SK-N-SH (cell line): ENCODE results near the gene UBC. TPM values are rescaled to one million over a fixed set of nuclear protein-coding genes. Genes with fewer than 3 reads are reported as not detected.

Experiments
- CTCF ChIA-PET: fragments of 300-600, 350-600 bp; formaldehyde crosslinking; extraction: SDS; loops from one replicate; lab custom pipeline; 2021; lab: Yijun Ruan, JAX
- POLR2A ChIA-PET: fragments of 350-600 bp; sonication (Branson Sonifier 250); formaldehyde crosslinking; extraction: SDS; loops from one replicate; lab custom pipeline; 2020; ENCODE audit warnings: antibody characterized with exemption, inconsistent platforms; lab: Yijun Ruan, JAX
- DNase-seq: peaks from one replicate; pipeline ENCODE4 v3.0.0; 2012
- H2AFZ ChIP-seq: fragments of 200-600 bp; sonication (generic); 2 replicates; pipeline ENCODE4 v1.8.1; 2016; ENCODE audit warnings: antibody characterized with exemption, mild to moderate bottlenecking, low read depth
- H3F3A ChIP-seq: fragments of 200-600 bp; sonication (generic); replicated peaks from 2 replicates; pipeline ENCODE3; 2016; ENCODE audit warnings: antibody characterized with exemption, mild to moderate bottlenecking; ENCODE audit not compliant: insufficient read depth
- H3K27ac ChIP-seq, 2 experiments: fragments of 200-500 bp in 1 of 2; fragments of 200-600 bp in 1 of 2; sonication (Bioruptor generic) in 1 of 2; sonication (generic), shearing (Covaris generic) in 1 of 2; 2 replicates each; pipeline versions ENCODE4 v1.5.1 to v1.6.1; 2014 to 2016; ENCODE audit warnings: low read depth in 2 of 2, inconsistent platforms in 1 of 2, low read length in 1 of 2, mild to moderate bottlenecking in 1 of 2, mixed read lengths in 1 of 2
- H3K27me3 ChIP-seq: fragments of 200-600 bp; sonication (generic), shearing (Covaris generic); 2 replicates; pipeline ENCODE4 v1.6.1; 2016; ENCODE audit warnings: mixed run types; ENCODE audit not compliant: insufficient read depth
- H3K36me3 ChIP-seq, 2 experiments: fragments of 200-500 bp in 1 of 2; fragments of 200-600 bp in 1 of 2; sonication (Bioruptor generic) in 1 of 2; sonication (generic) in 1 of 2; replicated peaks in 1 of 2; 2 replicates each; pipeline versions ENCODE3 to v1.5.1; 2014 to 2016; ENCODE audit warnings: low read length in 1 of 2, mild to moderate bottlenecking in 1 of 2; ENCODE audit not compliant: insufficient read depth in 2 of 2, control insufficient read depth in 1 of 2
- H3K4me1 ChIP-seq, 2 experiments: fragments of 200-500 bp in 1 of 2; fragments of 200-600 bp in 1 of 2; sonication (Bioruptor generic) in 1 of 2; sonication (generic), shearing (Covaris generic) in 1 of 2; 2 replicates each; pipeline versions ENCODE4 v1.5.1 to v1.6.1; 2014 to 2016; ENCODE audit warnings: low read depth in 1 of 2, low read length in 1 of 2, mixed run types in 1 of 2; ENCODE audit not compliant: insufficient read depth in 2 of 2, control insufficient read depth in 1 of 2
- H3K4me2 ChIP-seq: fragments of 200-600 bp; sonication (generic), shearing (Covaris generic); 2 replicates; pipeline ENCODE4 v1.6.1; 2017; ENCODE audit warnings: mixed run types
- H3K4me3 ChIP-seq, 2 experiments: fragments of 200-500 bp in 1 of 2; fragments of 200-600 bp in 1 of 2; sonication (Bioruptor generic) in 1 of 2; sonication (generic), shearing (Covaris generic) in 1 of 2; 2 replicates each; pipeline versions ENCODE4 v1.5.1 to v1.8.1; 2014 to 2016; ENCODE audit warnings: low read depth in 2 of 2, inconsistent platforms in 1 of 2, low read length in 1 of 2, mild to moderate bottlenecking in 1 of 2, mixed read lengths in 1 of 2, moderate library complexity in 1 of 2
- H3K79me2 ChIP-seq: fragments of 200-600 bp; sonication (generic); 2 replicates; pipeline ENCODE4 v1.8.1; 2017; ENCODE audit warnings: mild to moderate bottlenecking; ENCODE audit not compliant: insufficient read depth
- H3K9ac ChIP-seq: fragments of 200-600 bp; sonication (generic); 2 replicates; pipeline ENCODE4 v1.6.1; 2017; ENCODE audit warnings: mixed run types
- H3K9me2 ChIP-seq: fragments of 200-600 bp; sonication (generic); 2 replicates; pipeline ENCODE4 v1.6.1; 2017; ENCODE audit warnings: mixed run types
- H3K9me3 ChIP-seq: fragments of 200-600 bp; sonication (generic); 2 replicates; pipeline ENCODE4 v1.6.1; 2017; ENCODE audit warnings: mixed run types, mild to moderate bottlenecking, moderate library complexity
- H4K20me1 ChIP-seq: fragments of 200-600 bp; sonication (generic); 2 replicates; pipeline ENCODE4 v1.6.1; 2017; ENCODE audit warnings: mild to moderate bottlenecking, mixed run types; ENCODE audit not compliant: insufficient read depth
- CHD2 ChIP-seq: fragments of 150-350 bp; IDR thresholded peaks from 2 replicates; pipeline ENCODE4 v1.6.1; 2018; ENCODE audit warnings: low read length; ENCODE audit not compliant: partially characterized antibody
- FOSL2 ChIP-seq: IDR thresholded peaks from 2 replicates; pipeline ENCODE4 v1.4.0; 2012; ENCODE audit warnings: low read depth, mild to moderate bottlenecking, moderate library complexity, borderline replicate concordance
- FOXM1 ChIP-seq: IDR thresholded peaks from 2 replicates; pipeline ENCODE4 v1.4.0; 2012; ENCODE audit warnings: low read depth, mild to moderate bottlenecking
- GABPA ChIP-seq: IDR thresholded peaks from 2 replicates; pipeline ENCODE4 v1.4.0; 2012; ENCODE audit warnings: low read depth, mild to moderate bottlenecking
- GATA2 ChIP-seq: sonication (generic); formaldehyde crosslinking; IDR thresholded peaks from 2 replicates; pipeline ENCODE4 v1.5.0; 2020; ENCODE audit warnings: mild to moderate bottlenecking, missing genetic modification reagents
- JUND ChIP-seq: IDR thresholded peaks from 2 replicates; pipeline ENCODE4 v1.4.0; 2012
- MEF2A ChIP-seq: IDR thresholded peaks from 2 replicates; pipeline ENCODE4 v1.4.0; 2012; ENCODE audit warnings: low read depth, borderline replicate concordance
- NFIC ChIP-seq: IDR thresholded peaks from 2 replicates; pipeline ENCODE4 v1.4.0; 2012; ENCODE audit warnings: borderline replicate concordance
- RCOR1 ChIP-seq: fragments of 150-350 bp; IDR thresholded peaks from 2 replicates; pipeline ENCODE4 v1.6.1; 2017; ENCODE audit warnings: antibody characterized with exemption, low read length
- RFX5 ChIP-seq: IDR thresholded peaks from 2 replicates; pipeline ENCODE4 v1.6.1; 2012; ENCODE audit warnings: mild to moderate bottlenecking, improper control_type of control experiment, low read length
- TAF1 ChIP-seq: IDR thresholded peaks from 2 replicates; pipeline ENCODE4 v1.6.1; 2012; ENCODE audit warnings: low read depth, mild to moderate bottlenecking, low read length, moderate library complexity, borderline replicate concordance
- TCF12 ChIP-seq: IDR thresholded peaks from 2 replicates; pipeline ENCODE4 v1.4.0; 2012
- TEAD4 ChIP-seq: IDR thresholded peaks from 2 replicates; pipeline ENCODE4 v1.4.0; 2012; ENCODE audit warnings: mild to moderate bottlenecking, borderline replicate concordance; ENCODE audit not compliant: insufficient read depth
- WGBS: methylation state at CpG from one replicate; pipeline ENCODE4 v1.1.6; 2017; ENCODE audit warnings: low lambda C conversion rate; 5-methylcytosine and 5-hydroxymethylcytosine counted together
- polyA plus RNA-seq, 3 experiments: library from polyadenylated mRNA; depleted of rRNA; stranded (reverse); fragments of >200 nt; gene quantifications; 2 replicates each; pipeline ENCODE4 v1.2.3, GENCODE V29; 2012
- TF ChIP-seq, protein P1 (sequence below): fragments of 200-600 bp; sonication (generic); IDR thresholded peaks from 2 replicates; pipeline ENCODE4 v1.6.1; 2017; ENCODE audit warnings: antibody characterized with exemption, mild to moderate bottlenecking, moderate library complexity
- TF ChIP-seq, protein P2 (sequence below): fragments of 150-350 bp; IDR thresholded peaks from 2 replicates; pipeline ENCODE4 v1.6.1; 2017; ENCODE audit warnings: antibody characterized with exemption, low read length, low read depth, borderline replicate concordance
- TF ChIP-seq, protein P3 (sequence below): IDR thresholded peaks from 2 replicates; pipeline ENCODE4; 2012

UBC gene
- polyA plus RNA-seq, 1 of the 3 experiments (the other 2 are of a cell fraction) = 1,327 TPM

DNA sequence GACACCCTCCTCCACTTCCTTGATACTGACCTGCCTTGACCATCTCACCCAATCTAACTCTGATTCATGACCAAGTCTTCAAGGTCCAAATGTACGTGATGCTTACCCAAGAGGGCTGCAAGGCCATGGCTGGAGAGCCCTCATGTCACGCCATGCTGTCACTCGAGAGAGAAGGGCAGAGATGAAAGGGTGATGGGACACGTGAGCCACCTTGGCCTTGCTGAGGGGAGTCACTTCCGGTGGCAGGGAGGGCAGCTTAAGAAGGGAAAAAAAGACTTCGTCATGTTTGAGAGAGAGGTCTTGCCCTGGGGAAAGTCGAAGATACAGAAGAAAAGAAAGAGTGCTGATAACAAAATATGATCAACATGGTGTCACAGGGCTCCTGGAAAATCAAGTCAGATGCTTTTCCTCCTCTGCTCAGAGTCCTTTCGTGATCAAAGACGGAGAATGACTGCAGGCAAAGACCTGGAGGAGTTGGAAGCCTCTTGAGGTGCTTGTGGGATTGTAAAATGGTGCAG is 47.5 kb downstream of the UBC start:
- no peak for TF ChIP-seq GATA2
- no peak for TF ChIP-seq FOSL2
- TF ChIP-seq, protein P1, sequence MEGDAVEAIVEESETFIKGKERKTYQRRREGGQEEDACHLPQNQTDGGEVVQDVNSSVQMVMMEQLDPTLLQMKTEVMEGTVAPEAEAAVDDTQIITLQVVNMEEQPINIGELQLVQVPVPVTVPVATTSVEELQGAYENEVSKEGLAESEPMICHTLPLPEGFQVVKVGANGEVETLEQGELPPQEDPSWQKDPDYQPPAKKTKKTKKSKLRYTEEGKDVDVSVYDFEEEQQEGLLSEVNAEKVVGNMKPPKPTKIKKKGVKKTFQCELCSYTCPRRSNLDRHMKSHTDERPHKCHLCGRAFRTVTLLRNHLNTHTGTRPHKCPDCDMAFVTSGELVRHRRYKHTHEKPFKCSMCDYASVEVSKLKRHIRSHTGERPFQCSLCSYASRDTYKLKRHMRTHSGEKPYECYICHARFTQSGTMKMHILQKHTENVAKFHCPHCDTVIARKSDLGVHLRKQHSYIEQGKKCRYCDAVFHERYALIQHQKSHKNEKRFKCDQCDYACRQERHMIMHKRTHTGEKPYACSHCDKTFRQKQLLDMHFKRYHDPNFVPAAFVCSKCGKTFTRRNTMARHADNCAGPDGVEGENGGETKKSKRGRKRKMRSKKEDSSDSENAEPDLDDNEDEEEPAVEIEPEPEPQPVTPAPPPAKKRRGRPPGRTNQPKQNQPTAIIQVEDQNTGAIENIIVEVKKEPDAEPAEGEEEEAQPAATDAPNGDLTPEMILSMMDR = no peak
- TF ChIP-seq FOXM1 = no peak
- TF ChIP-seq RFX5 = no peak
- no peak for TF ChIP-seq MEF2A
- TF ChIP-seq, protein P2, sequence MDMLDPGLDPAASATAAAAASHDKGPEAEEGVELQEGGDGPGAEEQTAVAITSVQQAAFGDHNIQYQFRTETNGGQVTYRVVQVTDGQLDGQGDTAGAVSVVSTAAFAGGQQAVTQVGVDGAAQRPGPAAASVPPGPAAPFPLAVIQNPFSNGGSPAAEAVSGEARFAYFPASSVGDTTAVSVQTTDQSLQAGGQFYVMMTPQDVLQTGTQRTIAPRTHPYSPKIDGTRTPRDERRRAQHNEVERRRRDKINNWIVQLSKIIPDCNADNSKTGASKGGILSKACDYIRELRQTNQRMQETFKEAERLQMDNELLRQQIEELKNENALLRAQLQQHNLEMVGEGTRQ = no peak
- TF ChIP-seq GABPA = no peak
- Histone ChIP-seq H3K9me2 (no peaks in the 10 kb centered on the region), H3K4me3 (no peak overlapping the region), H3K27me3 (no peaks in the 10 kb centered on the region), H4K20me1 (no peaks in the 10 kb centered on the region), H2AFZ (no peak overlapping the region), H3K4me2 (no peak overlapping the region), H3F3A (no peaks in the 10 kb centered on the region), H3K36me3 (no peaks in the 10 kb centered on the region), H3K4me1 (peaks cover 0 to 15% of the 10 kb centered on the region in 2 experiments; a peak in 1 of 4 replicates), H3K9me3 (no peaks in the 10 kb centered on the region), H3K9ac (no peak overlapping the region), H3K27ac (no peak overlapping the region), H3K79me2 (no peaks in the 10 kb centered on the region)
- DNase-seq = no peak
- POLR2A ChIA-PET = no interaction called here
- 87% methylated on average over 9 of the region's 9 CpGs for WGBS
- CTCF ChIA-PET = interaction anchor here (1.6 to 1.7 kb wide), 2 partner anchors 95 to 100 kb away, joined by 3 to 5 read pairs; no protein-coding TSS in a partner anchor

DNA sequence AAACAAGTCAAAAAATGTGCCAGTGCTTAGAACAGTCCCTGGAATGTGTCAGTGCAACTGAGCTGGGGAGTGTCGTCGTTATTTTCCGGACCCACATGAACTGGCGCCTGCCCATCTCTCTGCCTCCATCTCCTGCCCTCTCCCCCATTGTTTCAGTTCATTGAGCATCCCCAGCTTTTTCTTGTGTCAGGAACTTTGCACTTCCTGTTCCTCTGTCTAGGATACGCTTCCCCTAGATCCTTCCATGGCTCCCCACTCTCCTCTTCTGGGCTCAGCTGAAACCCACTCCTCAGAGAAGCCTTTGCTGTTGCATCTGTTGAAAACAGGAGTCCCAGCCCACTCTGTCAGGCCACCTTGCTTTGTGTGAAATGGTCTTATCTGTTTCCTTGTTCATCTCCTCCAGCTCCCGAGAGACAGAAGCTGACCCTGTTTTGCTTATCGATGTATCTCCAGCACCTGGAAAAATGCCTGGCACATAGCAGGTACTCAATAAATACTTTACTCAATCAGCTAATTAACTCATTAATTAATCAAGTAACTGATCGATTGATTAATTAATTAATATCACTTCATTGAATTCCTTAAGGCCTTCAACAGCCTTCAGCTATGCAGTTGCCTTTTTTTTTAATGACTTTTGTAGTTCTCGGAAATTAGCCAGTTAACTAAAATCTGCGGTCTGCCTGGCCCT is 48.1 kb downstream of the UBC start:
- H3K4me2 ChIP-seq = no peak overlapping the region
- no peak overlapping the region for H2AFZ ChIP-seq
- H3K4me3 ChIP-seq = no peak overlapping the region
- no peaks in the 10 kb centered on the region for H3K79me2 ChIP-seq
- ChIA-PET CTCF (interaction anchor here (1.6 to 1.7 kb wide), 2 partner anchors 95 to 100 kb away, joined by 3 to 5 read pairs; no protein-coding TSS in a partner anchor), POLR2A (no interaction called here)
- H3K9me3 ChIP-seq = no peaks in the 10 kb centered on the region
- H3K36me3 ChIP-seq = no peaks in the 10 kb centered on the region
- no peak overlapping the region for H3K9ac ChIP-seq
- no peak for DNase-seq
- TF ChIP-seq, protein P3, sequence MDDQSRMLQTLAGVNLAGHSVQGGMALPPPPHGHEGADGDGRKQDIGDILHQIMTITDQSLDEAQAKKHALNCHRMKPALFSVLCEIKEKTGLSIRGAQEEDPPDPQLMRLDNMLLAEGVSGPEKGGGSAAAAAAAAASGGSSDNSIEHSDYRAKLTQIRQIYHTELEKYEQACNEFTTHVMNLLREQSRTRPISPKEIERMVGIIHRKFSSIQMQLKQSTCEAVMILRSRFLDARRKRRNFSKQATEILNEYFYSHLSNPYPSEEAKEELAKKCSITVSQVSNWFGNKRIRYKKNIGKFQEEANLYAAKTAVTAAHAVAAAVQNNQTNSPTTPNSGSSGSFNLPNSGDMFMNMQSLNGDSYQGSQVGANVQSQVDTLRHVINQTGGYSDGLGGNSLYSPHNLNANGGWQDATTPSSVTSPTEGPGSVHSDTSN = no peak
- no peak for TF ChIP-seq JUND
- TF ChIP-seq RFX5 = no peak
- TF ChIP-seq, protein P2 = no peak
- TF ChIP-seq FOSL2 = no peak
- TF ChIP-seq RCOR1 = no peak
- TF ChIP-seq TEAD4 = no peak
- TF ChIP-seq CHD2 = no peak
- no peak for TF ChIP-seq TAF1
- no peak for TF ChIP-seq NFIC
- no peak for TF ChIP-seq TCF12
- H3K27ac ChIP-seq = no peak overlapping the region
- H4K20me1 ChIP-seq = no peaks in the 10 kb centered on the region
- no peaks in the 10 kb centered on the region for H3K9me2 ChIP-seq
- peaks cover 0 to 21% of the 10 kb centered on the region in 2 experiments; a peak in 1 of 4 replicates for H3K4me1 ChIP-seq
- H3F3A ChIP-seq = no peaks in the 10 kb centered on the region
- WGBS = 79% methylated on average over 10 of the region's 10 CpGs
- H3K27me3 ChIP-seq = no peaks in the 10 kb centered on the region
